ENCODE data around the gene SMAP1.

DNA sequence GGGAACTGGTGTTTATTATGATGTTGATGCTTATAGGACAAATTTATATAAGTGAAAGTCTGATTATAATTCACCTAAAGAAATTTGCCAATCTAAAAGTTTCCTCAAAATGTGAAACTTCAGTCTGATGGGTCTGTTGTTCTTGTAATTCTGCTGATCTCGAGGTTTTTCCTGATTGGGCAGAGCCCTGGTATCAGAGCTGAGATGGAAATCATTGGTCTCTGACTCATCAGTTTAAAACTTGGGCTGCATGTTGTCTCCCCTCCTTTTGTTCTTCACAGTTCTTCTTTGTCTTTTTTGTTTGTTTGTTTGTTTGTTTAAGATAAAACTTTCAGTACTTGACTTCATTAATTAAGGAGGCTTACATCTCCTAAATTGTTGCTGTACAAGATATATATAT lies 5.9 kb downstream of the SMAP1 start:
- TF ChIP-seq, protein P1, sequence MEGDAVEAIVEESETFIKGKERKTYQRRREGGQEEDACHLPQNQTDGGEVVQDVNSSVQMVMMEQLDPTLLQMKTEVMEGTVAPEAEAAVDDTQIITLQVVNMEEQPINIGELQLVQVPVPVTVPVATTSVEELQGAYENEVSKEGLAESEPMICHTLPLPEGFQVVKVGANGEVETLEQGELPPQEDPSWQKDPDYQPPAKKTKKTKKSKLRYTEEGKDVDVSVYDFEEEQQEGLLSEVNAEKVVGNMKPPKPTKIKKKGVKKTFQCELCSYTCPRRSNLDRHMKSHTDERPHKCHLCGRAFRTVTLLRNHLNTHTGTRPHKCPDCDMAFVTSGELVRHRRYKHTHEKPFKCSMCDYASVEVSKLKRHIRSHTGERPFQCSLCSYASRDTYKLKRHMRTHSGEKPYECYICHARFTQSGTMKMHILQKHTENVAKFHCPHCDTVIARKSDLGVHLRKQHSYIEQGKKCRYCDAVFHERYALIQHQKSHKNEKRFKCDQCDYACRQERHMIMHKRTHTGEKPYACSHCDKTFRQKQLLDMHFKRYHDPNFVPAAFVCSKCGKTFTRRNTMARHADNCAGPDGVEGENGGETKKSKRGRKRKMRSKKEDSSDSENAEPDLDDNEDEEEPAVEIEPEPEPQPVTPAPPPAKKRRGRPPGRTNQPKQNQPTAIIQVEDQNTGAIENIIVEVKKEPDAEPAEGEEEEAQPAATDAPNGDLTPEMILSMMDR (IDR thresholded peaks at IDR 0.05), result no peak
- TF ChIP-seq POLR2A (IDR thresholded peaks at IDR 0.05), result no peak

All from heart left ventricle (tissue), 13 donors.